GM23338 (cell line): ENCODE measurements around the gene SND1. TPM values are rescaled to one million over a fixed set of nuclear protein-coding genes. Genes with fewer than 3 reads are reported as not detected.

Experiments
- ATAC-seq: fragments of 200-7000 bp; cut with Tn5 transposase; 3 replicates; pipeline ENCODE4 v1.9.1; 2020
- DNase-seq: peaks from one replicate; pipeline ENCODE4 v3.0.0-alpha.2; 2015; ENCODE audit warnings: low spot score
- H2AFZ ChIP-seq: fragments of 200-600 bp; sonication (generic); 2 replicates; pipeline ENCODE4 v1.8.0; 2016; ENCODE audit warnings: antibody characterized with exemption, mild to moderate bottlenecking, moderate library complexity
- H3F3A ChIP-seq: fragments of 200-600 bp; sonication (generic); replicated peaks from 2 replicates; pipeline ENCODE4 v1.8.0; 2017; ENCODE audit warnings: antibody characterized with exemption, mixed run types, low read depth
- H3K27ac ChIP-seq: fragments of 200-600 bp; sonication (generic); 2 replicates; pipeline ENCODE4 v1.6.1; 2016; ENCODE audit warnings: low read depth
- H3K27me3 ChIP-seq: fragments of 200-600 bp; sonication (generic); 2 replicates; pipeline ENCODE4 v1.8.0; 2016; ENCODE audit warnings: mild to moderate bottlenecking, mixed run types, moderate library complexity; ENCODE audit not compliant: insufficient read depth
- H3K36me3 ChIP-seq: fragments of 200-600 bp; sonication (generic); 2 replicates; pipeline ENCODE4 v1.8.0; 2016; ENCODE audit warnings: mild to moderate bottlenecking; ENCODE audit not compliant: insufficient read depth
- H3K4me1 ChIP-seq: fragments of 200-600 bp; sonication (generic); 2 replicates; pipeline ENCODE4 v1.8.0; 2016; ENCODE audit warnings: mild to moderate bottlenecking, moderate library complexity; ENCODE audit not compliant: insufficient read depth
- H3K4me2 ChIP-seq: fragments of 200-600 bp; sonication (generic); 2 replicates; pipeline ENCODE4 v1.7.1; 2017; ENCODE audit warnings: mixed run types
- H3K4me3 ChIP-seq: fragments of 200-600 bp; sonication (generic); 2 replicates; pipeline ENCODE4 v1.6.1; 2016; ENCODE audit warnings: mixed run types
- H3K79me2 ChIP-seq: fragments of 200-600 bp; sonication (generic); replicated peaks from 2 replicates; pipeline ENCODE4 v1.8.0; 2017; ENCODE audit warnings: mild to moderate bottlenecking; ENCODE audit not compliant: insufficient read depth
- H3K9me2 ChIP-seq: fragments of 200-600 bp; sonication (generic); 2 replicates; pipeline ENCODE4 v1.8.0; 2017; ENCODE audit not compliant: insufficient read depth
- H4K20me1 ChIP-seq: fragments of 200-600 bp; sonication (generic); replicated peaks from 2 replicates; pipeline ENCODE4 v1.8.0; 2017; ENCODE audit warnings: mild to moderate bottlenecking; ENCODE audit not compliant: insufficient read depth
- H3K27ac Mint-ChIP-seq: 2 replicates; pipeline ENCODE4 v1.8.0; 2020; ENCODE audit warnings: inconsistent platforms, mild to moderate bottlenecking, moderate library complexity, mixed read lengths
- H3K27me3 Mint-ChIP-seq: 3 replicates; pipeline ENCODE4 v1.8.0; 2022; ENCODE audit warnings: low read depth, mild to moderate bottlenecking, moderate library complexity, mixed read lengths, inconsistent platforms; ENCODE audit not compliant: insufficient read depth, poor library complexity
- H3K36me3 Mint-ChIP-seq: 3 replicates; pipeline ENCODE4 v1.8.0; 2021; ENCODE audit warnings: low read depth, mild to moderate bottlenecking, inconsistent platforms, moderate library complexity, mixed read lengths
- H3K4me1 Mint-ChIP-seq: 3 replicates; pipeline ENCODE4 v1.8.0; 2020; ENCODE audit warnings: mild to moderate bottlenecking, inconsistent platforms, mixed read lengths
- H3K4me3 Mint-ChIP-seq: 3 replicates; pipeline ENCODE4 v1.8.0; 2021; ENCODE audit warnings: moderate library complexity, mild to moderate bottlenecking, inconsistent platforms, mixed read lengths
- H3K9me3 Mint-ChIP-seq: 3 replicates; pipeline ENCODE4 v1.8.0; 2020; ENCODE audit warnings: moderate library complexity, mild to moderate bottlenecking, inconsistent platforms, mixed read lengths
- EZH2 ChIP-seq: fragments of 200-600 bp; sonication (generic); IDR thresholded peaks from one replicate; pipeline ENCODE4 v1.8.0; 2017; ENCODE audit warnings: antibody characterized with exemption, mild to moderate bottlenecking, low read depth; ENCODE audit not compliant: unreplicated experiment
- EZH2phosphoT487 ChIP-seq: fragments of 200-600 bp; sonication (generic); IDR thresholded peaks from one replicate; pipeline ENCODE4 v1.8.1; 2018; ENCODE audit warnings: antibody characterized with exemption; ENCODE audit not compliant: unreplicated experiment
- ZNF114 ChIP-seq: fragments of 250-450 bp; sonication (Bioruptor Pico); IDR thresholded peaks from 2 replicates; pipeline ENCODE4 v1.5.0; 2020; ENCODE audit warnings: mild to moderate bottlenecking, moderate library complexity
- polyA plus RNA-seq: library from polyadenylated mRNA; unstranded; fragments of >200 nt; fragmentation: Nextera tagmentation; extraction: Ambion mirVana; gene quantifications from 2 replicates; pipeline ENCODE4 v1.2.1, GENCODE V29; 2016
- total RNA-seq: library from RNA; depleted of rRNA; stranded (reverse); fragments of >200 nt; shearing (Covaris generic); gene quantifications from 2 replicates; pipeline ENCODE4 v1.2.3, GENCODE V29; 2014
- TF ChIP-seq, protein P1 (sequence below): fragments of 250-450 bp; sonication (Bioruptor Pico); IDR thresholded peaks from 2 replicates; pipeline ENCODE4 v1.5.0; 2020; ENCODE audit warnings: mild to moderate bottlenecking, moderate library complexity
- TF ChIP-seq, protein P2 (sequence below), 2 experiments: fragments of 200-600 bp in 1 of 2; sonication (generic) in 1 of 2; conservative IDR thresholded peaks; 2 replicates each; pipeline versions ENCODE4 v1.5.1 to v1.6.1; 2016 to 2017; ENCODE audit warnings: antibody characterized with exemption in 2 of 2, low read depth in 2 of 2, mild to moderate bottlenecking in 2 of 2, moderate library complexity in 1 of 2

The SND1 gene
- total and polyA plus RNA-seq, 2 experiments from 2014 or later = 107 to 254 TPM

DNA sequence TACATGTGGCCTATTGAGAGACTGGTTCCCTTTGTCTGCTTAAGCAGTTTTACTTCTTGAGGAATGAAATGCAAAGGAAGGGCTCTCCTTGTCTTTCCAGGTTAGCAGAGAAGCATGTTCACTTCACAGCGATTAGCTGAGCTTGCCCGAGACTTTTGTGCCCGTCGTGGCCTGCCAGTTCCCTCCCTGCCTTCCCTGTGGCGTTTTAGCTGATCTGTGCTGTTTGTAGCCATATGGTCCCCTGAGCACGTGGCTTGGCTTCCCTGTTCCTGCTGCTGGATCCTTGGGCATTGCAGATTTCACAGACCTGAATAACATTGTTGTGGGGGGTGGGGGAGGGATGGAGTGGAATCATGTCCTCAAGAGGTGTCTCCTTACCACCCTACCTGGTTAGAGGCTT is 61.8 kb downstream of the SND1 start:
- 0 out of 3 replicates have a peak, but pooled peaks cover 4% of the 10 kb centered on the region for H3K4me1 Mint-ChIP-seq
- DNase-seq (no peak), ATAC-seq (no peak)
- H3K27ac Mint-ChIP-seq = no peak overlapping the region
- H3K27me3 ChIP-seq = no peaks in the 10 kb centered on the region
- peaks cover 55% of the 10 kb centered on the region for H3K36me3 Mint-ChIP-seq
- H3K9me3 Mint-ChIP-seq = no peaks in the 10 kb centered on the region; the same call in 2 of the 3 replicates
- H3K4me2 ChIP-seq = no peak overlapping the region
- no peaks in the 10 kb centered on the region for H3K4me1 ChIP-seq
- H3K4me3 ChIP-seq = no peak overlapping the region
- peaks cover 97% of the 10 kb centered on the region for H3K79me2 ChIP-seq
- no peaks in the 10 kb centered on the region for H3K9me2 ChIP-seq
- H3K36me3 ChIP-seq = peaks cover 17% of the 10 kb centered on the region
- no peak overlapping the region for H2AFZ ChIP-seq
- TF ChIP-seq ZNF114 (CRISPR knock-in tag) (no peak), EZH2phosphoT487 (no peak), EZH2 (no peak)
- TF ChIP-seq, protein P1, sequence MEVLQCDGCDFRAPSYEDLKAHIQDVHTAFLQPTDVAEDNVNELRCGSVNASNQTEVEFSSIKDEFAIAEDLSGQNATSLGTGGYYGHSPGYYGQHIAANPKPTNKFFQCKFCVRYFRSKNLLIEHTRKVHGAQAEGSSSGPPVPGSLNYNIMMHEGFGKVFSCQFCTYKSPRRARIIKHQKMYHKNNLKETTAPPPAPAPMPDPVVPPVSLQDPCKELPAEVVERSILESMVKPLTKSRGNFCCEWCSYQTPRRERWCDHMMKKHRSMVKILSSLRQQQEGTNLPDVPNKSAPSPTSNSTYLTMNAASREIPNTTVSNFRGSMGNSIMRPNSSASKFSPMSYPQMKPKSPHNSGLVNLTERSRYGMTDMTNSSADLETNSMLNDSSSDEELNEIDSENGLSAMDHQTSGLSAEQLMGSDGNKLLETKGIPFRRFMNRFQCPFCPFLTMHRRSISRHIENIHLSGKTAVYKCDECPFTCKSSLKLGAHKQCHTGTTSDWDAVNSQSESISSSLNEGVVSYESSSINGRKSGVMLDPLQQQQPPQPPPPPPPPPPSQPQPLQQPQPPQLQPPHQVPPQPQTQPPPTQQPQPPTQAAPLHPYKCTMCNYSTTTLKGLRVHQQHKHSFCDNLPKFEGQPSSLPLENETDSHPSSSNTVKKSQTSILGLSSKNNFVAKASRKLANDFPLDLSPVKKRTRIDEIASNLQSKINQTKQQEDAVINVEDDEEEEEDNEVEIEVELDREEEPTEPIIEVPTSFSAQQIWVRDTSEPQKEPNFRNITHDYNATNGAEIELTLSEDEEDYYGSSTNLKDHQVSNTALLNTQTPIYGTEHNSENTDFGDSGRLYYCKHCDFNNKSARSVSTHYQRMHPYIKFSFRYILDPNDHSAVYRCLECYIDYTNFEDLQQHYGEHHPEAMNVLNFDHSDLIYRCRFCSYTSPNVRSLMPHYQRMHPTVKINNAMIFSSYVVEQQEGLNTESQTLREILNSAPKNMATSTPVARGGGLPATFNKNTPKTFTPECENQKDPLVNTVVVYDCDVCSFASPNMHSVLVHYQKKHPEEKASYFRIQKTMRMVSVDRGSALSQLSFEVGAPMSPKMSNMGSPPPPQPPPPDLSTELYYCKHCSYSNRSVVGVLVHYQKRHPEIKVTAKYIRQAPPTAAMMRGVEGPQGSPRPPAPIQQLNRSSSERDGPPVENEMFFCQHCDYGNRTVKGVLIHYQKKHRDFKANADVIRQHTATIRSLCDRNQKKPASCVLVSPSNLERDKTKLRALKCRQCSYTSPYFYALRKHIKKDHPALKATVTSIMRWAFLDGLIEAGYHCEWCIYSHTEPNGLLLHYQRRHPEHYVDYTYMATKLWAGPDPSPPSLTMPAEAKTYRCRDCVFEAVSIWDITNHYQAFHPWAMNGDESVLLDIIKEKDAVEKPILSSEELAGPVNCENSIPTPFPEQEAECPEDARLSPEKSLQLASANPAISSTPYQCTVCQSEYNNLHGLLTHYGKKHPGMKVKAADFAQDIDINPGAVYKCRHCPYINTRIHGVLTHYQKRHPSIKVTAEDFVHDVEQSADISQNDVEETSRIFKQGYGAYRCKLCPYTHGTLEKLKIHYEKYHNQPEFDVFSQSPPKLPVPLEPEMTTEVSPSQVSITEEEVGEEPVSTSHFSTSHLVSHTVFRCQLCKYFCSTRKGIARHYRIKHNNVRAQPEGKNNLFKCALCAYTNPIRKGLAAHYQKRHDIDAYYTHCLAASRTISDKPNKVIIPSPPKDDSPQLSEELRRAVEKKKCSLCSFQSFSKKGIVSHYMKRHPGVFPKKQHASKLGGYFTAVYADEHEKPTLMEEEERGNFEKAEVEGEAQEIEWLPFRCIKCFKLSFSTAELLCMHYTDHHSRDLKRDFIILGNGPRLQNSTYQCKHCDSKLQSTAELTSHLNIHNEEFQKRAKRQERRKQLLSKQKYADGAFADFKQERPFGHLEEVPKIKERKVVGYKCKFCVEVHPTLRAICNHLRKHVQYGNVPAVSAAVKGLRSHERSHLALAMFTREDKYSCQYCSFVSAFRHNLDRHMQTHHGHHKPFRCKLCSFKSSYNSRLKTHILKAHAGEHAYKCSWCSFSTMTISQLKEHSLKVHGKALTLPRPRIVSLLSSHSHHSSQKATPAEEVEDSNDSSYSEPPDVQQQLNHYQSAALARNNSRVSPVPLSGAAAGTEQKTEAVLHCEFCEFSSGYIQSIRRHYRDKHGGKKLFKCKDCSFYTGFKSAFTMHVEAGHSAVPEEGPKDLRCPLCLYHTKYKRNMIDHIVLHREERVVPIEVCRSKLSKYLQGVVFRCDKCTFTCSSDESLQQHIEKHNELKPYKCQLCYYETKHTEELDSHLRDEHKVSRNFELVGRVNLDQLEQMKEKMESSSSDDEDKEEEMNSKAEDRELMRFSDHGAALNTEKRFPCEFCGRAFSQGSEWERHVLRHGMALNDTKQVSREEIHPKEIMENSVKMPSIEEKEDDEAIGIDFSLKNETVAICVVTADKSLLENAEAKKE (CRISPR knock-in tag) = no peak
- TF ChIP-seq, protein P2, sequence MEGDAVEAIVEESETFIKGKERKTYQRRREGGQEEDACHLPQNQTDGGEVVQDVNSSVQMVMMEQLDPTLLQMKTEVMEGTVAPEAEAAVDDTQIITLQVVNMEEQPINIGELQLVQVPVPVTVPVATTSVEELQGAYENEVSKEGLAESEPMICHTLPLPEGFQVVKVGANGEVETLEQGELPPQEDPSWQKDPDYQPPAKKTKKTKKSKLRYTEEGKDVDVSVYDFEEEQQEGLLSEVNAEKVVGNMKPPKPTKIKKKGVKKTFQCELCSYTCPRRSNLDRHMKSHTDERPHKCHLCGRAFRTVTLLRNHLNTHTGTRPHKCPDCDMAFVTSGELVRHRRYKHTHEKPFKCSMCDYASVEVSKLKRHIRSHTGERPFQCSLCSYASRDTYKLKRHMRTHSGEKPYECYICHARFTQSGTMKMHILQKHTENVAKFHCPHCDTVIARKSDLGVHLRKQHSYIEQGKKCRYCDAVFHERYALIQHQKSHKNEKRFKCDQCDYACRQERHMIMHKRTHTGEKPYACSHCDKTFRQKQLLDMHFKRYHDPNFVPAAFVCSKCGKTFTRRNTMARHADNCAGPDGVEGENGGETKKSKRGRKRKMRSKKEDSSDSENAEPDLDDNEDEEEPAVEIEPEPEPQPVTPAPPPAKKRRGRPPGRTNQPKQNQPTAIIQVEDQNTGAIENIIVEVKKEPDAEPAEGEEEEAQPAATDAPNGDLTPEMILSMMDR (conservative IDR thresholded peaks at IDR 0.05; ENCODE audit: low read depth in 2 of 2) = no peak
- peak overlapping the region; percentile 67; the same call in 1 of the 2 replicates for H3K27ac ChIP-seq
- H3K4me3 Mint-ChIP-seq = no peak overlapping the region
- no peaks in the 10 kb centered on the region for H3F3A ChIP-seq
- no peaks in the 10 kb centered on the region for H3K27me3 Mint-ChIP-seq
- peaks cover 36% of the 10 kb centered on the region for H4K20me1 ChIP-seq
